Measurements from ENCODE around the gene HLCS.
"Not testable (repeated sequence)": the region's sequence is repeated elsewhere in the genome, so short reads cannot be mapped to it uniquely, and the experiment has no call there.

Gene HLCS

DNA sequence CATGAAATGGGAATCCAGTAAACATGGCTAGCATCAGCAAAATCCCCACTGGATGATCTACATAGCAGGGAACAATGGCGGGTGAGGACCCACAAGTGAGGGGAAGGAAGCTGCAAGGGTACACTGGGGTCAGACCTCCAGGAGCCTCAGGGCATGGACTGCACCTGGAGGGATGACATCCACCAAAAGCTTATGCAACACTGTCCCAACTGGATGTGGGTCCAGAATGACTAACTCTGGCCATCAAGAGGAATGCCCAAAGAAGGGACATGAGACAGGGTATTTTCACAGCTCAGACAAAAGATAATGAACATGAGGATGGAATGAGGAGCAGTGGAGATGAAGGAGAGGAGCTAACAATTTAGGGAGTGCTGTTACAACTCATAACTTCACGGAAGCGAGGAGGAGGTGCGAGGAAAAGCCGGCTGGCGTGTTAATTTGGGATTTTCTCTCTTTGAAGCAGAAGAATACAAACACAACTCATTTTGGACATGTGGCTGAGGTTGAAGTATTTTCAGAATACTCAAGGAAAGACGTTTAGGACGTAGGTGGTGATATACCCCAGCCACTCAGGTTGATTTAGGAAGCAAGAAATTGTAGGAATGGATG is 5.7 kb downstream of the HLCS start:
- Mint-ChIP-seq H3K36me3 (ENCODE audit: low read depth) (peaks cover 23% of the 10 kb centered on the region), H3K4me1 (peaks cover 6% of the 10 kb centered on the region), H3K27ac (no peak overlapping the region), H3K4me3 (no peak overlapping the region), H3K27me3 (ENCODE audit: low read depth) (no peaks in the 10 kb centered on the region), H3K9me3 (no peaks in the 10 kb centered on the region)
- TF ChIP-seq, protein P1, sequence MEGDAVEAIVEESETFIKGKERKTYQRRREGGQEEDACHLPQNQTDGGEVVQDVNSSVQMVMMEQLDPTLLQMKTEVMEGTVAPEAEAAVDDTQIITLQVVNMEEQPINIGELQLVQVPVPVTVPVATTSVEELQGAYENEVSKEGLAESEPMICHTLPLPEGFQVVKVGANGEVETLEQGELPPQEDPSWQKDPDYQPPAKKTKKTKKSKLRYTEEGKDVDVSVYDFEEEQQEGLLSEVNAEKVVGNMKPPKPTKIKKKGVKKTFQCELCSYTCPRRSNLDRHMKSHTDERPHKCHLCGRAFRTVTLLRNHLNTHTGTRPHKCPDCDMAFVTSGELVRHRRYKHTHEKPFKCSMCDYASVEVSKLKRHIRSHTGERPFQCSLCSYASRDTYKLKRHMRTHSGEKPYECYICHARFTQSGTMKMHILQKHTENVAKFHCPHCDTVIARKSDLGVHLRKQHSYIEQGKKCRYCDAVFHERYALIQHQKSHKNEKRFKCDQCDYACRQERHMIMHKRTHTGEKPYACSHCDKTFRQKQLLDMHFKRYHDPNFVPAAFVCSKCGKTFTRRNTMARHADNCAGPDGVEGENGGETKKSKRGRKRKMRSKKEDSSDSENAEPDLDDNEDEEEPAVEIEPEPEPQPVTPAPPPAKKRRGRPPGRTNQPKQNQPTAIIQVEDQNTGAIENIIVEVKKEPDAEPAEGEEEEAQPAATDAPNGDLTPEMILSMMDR (IDR thresholded peaks at IDR 0.05; ENCODE audit: unreplicated experiment in 3 of 3) = no peak

DNA sequence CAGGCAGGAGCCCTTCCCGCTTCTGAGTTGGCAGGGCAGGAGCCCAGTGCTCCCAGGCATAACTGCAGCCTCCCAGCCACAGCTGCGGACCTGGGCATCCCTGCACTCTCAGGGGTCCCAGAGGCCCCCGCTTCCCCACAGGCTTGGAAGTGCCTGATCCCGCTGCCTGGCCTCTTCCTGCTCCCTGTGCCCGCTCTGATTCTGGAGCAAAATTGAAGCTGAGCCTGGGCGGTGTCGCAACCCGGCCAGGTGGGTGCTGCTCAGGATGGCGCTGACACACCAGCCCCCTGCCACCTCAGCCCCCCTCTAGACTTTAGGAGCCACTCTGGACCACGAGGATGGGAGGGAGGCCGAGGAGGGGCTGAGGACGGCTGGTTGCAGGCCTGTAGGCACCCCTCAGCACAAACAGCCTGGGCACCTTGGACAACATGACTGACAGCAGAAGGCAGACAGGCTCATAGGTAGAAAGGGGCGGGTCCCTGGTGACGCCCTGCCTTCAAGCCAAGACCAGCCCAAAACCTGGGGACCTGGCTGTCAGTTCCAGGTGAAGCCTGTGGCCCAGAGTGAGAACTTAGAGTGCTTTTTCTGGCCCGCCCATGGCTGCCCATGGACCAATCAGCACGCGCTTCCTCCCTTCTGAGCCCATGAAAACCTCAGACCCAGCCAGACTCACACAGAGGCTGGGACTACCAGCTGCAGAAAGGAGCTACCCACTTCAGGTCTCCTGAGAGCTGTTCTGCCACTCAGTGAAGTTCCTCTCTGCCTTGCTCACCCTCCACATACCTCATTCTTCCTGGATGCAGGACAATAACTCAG is 7.2 kb downstream of the HLCS start:
- H3K27me3 Mint-ChIP-seq (ENCODE audit: low read depth) = no peaks in the 10 kb centered on the region
- no peaks in the 10 kb centered on the region for H3K9me3 Mint-ChIP-seq
- H3K36me3 Mint-ChIP-seq (ENCODE audit: low read depth) = peaks cover 24% of the 10 kb centered on the region
- TF ChIP-seq, protein P1 (IDR thresholded peaks at IDR 0.05; ENCODE audit: unreplicated experiment in 3 of 3) = no peak
- no peaks in the 10 kb centered on the region for H3K4me1 Mint-ChIP-seq
- H3K27ac Mint-ChIP-seq = no peak overlapping the region
- H3K4me3 Mint-ChIP-seq = no peak overlapping the region

DNA sequence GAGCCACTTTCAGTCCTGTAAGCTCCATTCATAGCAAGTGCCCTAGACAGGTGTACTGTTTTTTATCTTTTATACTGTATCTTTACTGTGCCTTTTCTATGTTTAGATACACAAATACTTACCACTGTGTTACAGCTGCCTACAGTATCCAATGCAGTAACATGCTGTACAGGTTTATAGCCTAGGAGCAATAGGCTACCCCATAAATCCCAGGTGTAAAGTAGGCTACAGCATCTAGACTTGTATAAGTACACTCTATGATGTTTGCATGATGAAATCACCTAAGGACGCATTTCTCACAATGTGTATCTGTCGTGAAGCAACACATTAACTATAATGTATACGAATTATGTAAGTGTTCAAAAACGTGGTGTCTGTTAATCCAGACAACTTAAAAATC is 10.7 kb downstream of the HLCS start:
- TF ChIP-seq, protein P1 (IDR thresholded peaks at IDR 0.05; ENCODE audit: unreplicated experiment in 3 of 3) = no peak
- Mint-ChIP-seq H3K27me3 (ENCODE audit: low read depth) (no peaks in the 10 kb centered on the region), H3K4me1 (no peaks in the 10 kb centered on the region), H3K27ac (no peak overlapping the region), H3K4me3 (no peak overlapping the region), H3K36me3 (ENCODE audit: low read depth) (peaks cover 23% of the 10 kb centered on the region), H3K9me3 (no peaks in the 10 kb centered on the region)

DNA sequence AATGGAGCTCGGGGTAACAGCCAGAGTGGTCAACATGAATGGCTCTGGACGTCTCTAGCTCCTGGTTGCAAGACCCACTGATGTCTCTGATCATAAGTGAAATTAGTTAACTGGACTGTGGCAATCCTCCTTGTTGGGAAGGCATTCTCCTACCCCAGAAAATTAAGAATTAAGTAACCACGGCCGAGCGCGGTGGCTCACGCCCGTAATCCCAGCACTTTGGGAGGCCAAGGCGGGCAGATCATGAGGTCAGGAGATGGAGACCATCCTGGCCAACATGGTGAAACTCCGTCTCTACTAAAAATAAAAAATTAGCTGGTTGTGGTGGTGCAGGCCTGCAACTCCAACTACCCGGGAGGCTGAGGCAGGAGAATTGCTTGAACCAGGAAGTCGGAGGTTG is 14.1 kb downstream of the HLCS start:
- not testable (repeated sequence) for H3K27ac Mint-ChIP-seq; H3K27me3 Mint-ChIP-seq (ENCODE audit: low read depth); H3K4me1 Mint-ChIP-seq; H3K9me3 Mint-ChIP-seq; H3K4me3 Mint-ChIP-seq
- H3K36me3 Mint-ChIP-seq (ENCODE audit: low read depth) = peaks cover 38% of the 10 kb centered on the region

DNA sequence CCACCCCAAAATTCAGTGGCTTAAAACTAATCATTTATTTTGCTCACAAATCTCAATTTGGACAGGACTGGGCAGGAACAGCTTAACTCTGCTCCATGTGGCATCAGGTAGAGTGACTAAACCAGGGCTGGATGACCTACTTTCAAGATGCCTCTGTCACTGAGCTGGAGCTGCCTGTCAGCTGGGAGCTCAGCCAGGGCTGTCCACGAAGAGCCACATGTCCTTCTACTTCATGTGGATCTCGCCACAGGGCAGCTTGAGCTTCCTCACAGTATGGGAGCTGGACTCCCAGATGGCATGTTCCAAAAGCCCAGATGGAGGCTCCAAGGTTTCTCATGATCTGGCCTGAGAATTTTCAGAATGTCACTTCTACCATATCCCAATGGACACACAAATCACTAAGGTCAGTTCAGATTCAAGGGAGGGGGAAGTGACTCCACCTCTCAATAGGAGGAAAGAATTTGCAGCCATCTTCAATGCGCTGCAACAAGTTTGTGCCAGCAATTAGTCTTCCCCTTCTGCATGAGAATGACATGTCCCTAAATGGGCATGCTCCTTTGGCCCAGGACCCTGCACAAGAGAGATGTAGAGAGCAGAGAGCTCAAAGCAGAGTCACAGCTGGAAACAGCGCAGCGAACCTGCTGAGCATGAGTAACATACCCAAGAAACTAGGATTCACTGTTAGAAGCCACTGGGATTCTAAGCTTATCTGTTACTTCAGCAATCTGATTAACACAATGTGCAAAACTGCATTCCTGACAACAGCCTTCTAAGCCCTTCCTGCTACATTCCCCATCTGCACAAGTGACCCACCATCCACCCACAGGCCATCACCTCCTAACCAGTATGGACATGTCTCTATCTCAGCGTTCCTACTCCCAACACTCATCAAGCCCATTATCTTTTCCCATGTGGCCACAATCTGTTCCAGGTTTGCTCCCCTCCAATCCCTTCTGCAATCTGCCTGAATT is 17.0 kb downstream of the HLCS start:
- Mint-ChIP-seq H3K4me1 (peaks cover 3% of the 10 kb centered on the region), H3K27me3 (ENCODE audit: low read depth) (no peaks in the 10 kb centered on the region), H3K4me3 (no peak overlapping the region), H3K27ac (no peak overlapping the region), H3K9me3 (peaks cover 4% of the 10 kb centered on the region), H3K36me3 (ENCODE audit: low read depth) (peaks cover 44% of the 10 kb centered on the region)
- TF ChIP-seq, protein P1 (IDR thresholded peaks at IDR 0.05; ENCODE audit: unreplicated experiment in 3 of 3) = no peak

DNA sequence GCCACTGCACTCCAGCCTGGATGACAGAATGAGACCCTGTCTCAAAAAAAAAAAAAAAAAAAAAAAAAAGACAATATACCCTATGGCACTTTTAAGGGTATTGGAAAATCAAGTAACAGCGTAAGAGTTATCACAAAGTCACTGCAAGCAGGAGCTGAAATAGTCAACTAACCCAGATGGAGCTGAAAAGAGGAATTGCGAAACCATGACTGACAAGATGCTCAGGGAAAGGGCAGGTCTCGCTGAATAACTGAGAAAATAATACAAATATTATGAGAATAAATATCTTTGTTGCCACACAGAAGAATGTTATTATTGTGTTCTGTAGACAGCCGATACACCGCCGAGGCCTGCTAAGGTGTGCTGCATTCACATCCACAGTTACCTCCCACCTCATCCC is 17.8 kb downstream of the HLCS start:
- H3K4me1 Mint-ChIP-seq = peaks cover 3% of the 10 kb centered on the region
- H3K36me3 Mint-ChIP-seq (ENCODE audit: low read depth) = peaks cover 45% of the 10 kb centered on the region
- H3K9me3 Mint-ChIP-seq = peaks cover 4% of the 10 kb centered on the region
- TF ChIP-seq, protein P1 (IDR thresholded peaks at IDR 0.05; ENCODE audit: unreplicated experiment in 3 of 3) = no peak
- no peaks in the 10 kb centered on the region for H3K27me3 Mint-ChIP-seq (ENCODE audit: low read depth)
- H3K4me3 Mint-ChIP-seq = no peak overlapping the region
- H3K27ac Mint-ChIP-seq = no peak overlapping the region
